Right lobe of liver (tissue), 4 donors: ENCODE measurements around the gene PISD.

Experiments used
- CTCF ChIP-seq, 4 donors: fragments of 200-600 bp in 3 of 4; fragments of 450-650 bp in 1 of 4; IDR thresholded peaks; one replicate each; pipeline versions ENCODE4 v1.5.1 to v1.8.0; 2016 to 2022; ENCODE audit warnings: antibody characterized with exemption in 4 of 4, mild to moderate bottlenecking in 2 of 4
- POLR2A ChIP-seq: fragments of 450-650 bp; IDR thresholded peaks from one replicate; pipeline ENCODE4 v1.6.1; 2017; ENCODE audit warnings: antibody characterized with exemption, mild to moderate bottlenecking
- donor health status: DM: no; HTN: no; CAD: no.
- donor health status: DM: no; HTN: no; CAD: no.
- donor health status: DM: no; HTN: yes; CAD: no.

- no peak for TF ChIP-seq CTCF (IDR thresholded peaks at IDR 0.05)
- no peak for TF ChIP-seq POLR2A
Measured at GRCh38 chr22:31586137-31586920, 75.7 kb downstream of the PISD start.
